ENCODE measurements around the gene SULT1A3. TPM values are rescaled to one million over a fixed set of nuclear protein-coding genes. Genes with fewer than 3 reads are reported as not detected.
"Not testable (repeated sequence)": the region's sequence is repeated elsewhere in the genome, so short reads cannot be mapped to it uniquely, and the experiment has no call there.

The SULT1A3 gene
- total RNA-seq, 1 donor from 2014 or later: 17.9 TPM

DNA sequence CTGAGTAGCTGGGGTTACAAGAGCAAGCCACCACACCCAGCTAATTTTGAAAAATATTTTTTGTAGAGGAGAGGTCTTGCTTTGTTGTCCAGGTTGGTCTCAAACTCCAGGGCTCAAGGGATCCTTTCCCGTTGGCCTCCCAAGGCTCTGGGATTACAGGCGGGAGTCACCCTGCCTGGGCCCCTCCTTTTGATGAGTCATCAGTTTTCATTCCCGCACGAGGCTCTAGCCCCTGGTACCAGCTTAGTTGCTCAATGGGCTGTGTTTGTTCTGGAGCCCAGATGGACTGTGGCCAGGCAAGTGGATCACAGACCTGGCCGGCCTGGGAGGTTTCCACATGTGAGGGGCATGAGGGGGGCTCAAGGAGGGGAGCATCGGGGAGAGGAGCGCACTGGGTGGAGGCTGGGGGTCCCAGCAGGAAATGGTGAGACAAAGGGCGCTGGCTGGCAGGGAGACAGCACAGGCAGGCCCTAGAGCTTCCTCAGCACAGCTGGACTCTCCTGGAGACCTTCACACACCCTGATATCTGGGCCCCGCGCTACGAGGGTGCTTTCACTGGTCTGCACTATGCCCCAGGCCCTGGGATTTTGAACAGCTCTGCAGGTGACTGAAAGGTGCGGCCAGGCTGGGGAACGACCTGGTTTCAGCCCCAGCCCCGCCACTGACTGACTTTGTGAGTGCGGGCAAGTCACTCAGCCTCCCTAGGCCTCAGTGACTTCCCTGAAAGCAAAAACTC, 721 bp downstream of the SULT1A3 start:
- not testable (repeated sequence) for H3K27me3 Mint-ChIP-seq (ENCODE audit: unreplicated experiment); H3K36me3 Mint-ChIP-seq (ENCODE audit: low read depth, unreplicated experiment); DNase-seq (ENCODE audit: low spot score); H3K4me1 Mint-ChIP-seq (ENCODE audit: unreplicated experiment); H3K4me3 Mint-ChIP-seq (ENCODE audit: unreplicated experiment); H3K9me3 Mint-ChIP-seq (ENCODE audit: unreplicated experiment); H3K27ac Mint-ChIP-seq (ENCODE audit: unreplicated experiment)

DNA sequence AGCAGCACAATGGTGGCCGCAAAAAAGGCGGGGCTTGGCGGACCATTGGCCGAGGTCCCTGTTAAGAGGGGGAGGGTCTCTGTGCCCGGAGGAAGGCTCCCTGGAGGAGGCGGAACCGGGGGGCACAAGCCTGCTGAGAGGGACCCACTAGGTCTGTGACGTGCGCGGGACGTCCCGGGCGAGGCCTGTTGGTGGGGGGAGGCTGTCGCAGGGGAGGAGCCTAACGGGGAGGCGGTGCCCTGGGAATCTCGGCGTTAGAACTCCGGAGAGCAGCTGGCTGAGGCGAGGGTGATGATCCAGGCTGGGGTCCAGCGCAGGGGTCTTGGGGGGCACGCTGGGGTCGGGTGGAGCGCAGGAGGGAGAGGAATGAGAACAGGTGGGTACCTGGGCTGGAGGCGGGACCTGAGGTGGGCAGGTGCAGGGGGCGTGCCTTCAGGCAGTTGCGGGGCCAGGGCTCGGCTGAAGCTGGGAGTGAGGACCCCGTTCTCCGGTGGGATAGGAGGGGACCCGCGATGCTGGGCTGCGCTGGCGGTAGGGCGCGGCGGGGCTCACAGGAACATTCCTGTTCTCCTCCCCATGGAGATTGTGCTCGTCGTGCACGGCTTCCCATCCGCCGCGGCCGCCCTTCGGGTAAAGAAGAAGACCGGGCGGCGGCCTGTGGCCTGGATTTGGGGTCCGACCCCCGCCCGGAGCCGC, 6.6 kb downstream of the SULT1A3 start:
- not testable (repeated sequence) for DNase-seq (ENCODE audit: low spot score); H3K36me3 Mint-ChIP-seq (ENCODE audit: low read depth, unreplicated experiment); H3K4me3 Mint-ChIP-seq (ENCODE audit: unreplicated experiment); H3K9me3 Mint-ChIP-seq (ENCODE audit: unreplicated experiment); H3K27ac Mint-ChIP-seq (ENCODE audit: unreplicated experiment); H3K27me3 Mint-ChIP-seq (ENCODE audit: unreplicated experiment); H3K4me1 Mint-ChIP-seq (ENCODE audit: unreplicated experiment)

DNA sequence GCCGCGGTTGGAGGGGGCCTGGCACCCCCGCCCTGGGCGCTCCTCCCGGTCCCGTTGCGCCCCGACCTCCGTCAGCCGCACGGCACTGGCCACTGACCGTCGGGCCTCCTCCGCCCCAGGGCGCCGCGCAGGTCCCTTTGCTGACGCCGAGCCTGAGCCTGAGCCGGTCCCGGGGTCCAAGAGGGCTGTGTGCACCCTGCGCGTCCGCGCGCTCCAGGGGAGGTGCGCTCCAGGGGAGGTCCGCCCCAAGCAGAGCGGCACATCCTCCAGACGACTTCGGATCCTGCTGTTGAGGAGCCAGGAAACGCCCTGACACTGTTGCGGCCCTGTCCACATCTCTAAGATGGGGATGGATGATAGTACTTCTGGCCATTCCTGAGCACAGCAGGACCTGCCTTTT, 7.2 kb downstream of the SULT1A3 start:
- H3K27ac Mint-ChIP-seq (ENCODE audit: unreplicated experiment); H3K4me3 Mint-ChIP-seq (ENCODE audit: unreplicated experiment); DNase-seq (ENCODE audit: low spot score); H3K36me3 Mint-ChIP-seq (ENCODE audit: low read depth, unreplicated experiment); H3K9me3 Mint-ChIP-seq (ENCODE audit: unreplicated experiment); H3K27me3 Mint-ChIP-seq (ENCODE audit: unreplicated experiment); H3K4me1 Mint-ChIP-seq (ENCODE audit: unreplicated experiment): not testable (repeated sequence)

DNA sequence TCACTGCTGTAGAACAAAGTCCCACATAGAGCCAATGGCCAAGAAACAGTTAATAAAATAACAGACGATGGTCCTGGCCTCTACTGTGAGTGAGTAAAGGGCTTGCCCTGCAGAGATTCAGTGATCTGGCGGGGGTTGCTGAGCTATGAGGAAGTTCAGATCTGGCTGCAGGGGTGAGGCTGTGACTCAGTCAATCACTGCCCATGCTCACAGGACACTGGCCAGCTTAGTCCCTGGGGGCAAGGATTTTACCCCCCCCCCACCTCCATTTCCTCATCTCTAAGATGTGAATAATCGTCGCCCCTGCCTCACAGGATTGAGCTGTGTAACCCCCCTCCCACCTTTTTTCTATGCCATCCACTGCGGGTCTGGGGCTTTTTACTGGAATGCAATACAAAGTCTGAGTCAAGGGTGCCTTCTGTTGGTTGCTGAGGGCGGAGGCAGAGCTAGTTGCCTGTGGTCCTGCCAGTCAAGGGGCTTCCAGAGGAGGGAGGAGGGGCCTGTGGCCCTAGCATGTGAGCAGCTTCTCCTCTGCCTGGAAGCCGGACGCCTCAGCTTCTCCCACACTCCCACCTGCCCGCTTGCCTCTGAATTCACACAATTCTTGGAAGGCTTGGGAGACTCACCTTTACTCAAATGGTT, 8.1 kb downstream of the SULT1A3 start:
- not testable (repeated sequence) for H3K27ac Mint-ChIP-seq (ENCODE audit: unreplicated experiment); H3K4me1 Mint-ChIP-seq (ENCODE audit: unreplicated experiment); H3K9me3 Mint-ChIP-seq (ENCODE audit: unreplicated experiment); DNase-seq (ENCODE audit: low spot score); H3K36me3 Mint-ChIP-seq (ENCODE audit: low read depth, unreplicated experiment); H3K4me3 Mint-ChIP-seq (ENCODE audit: unreplicated experiment); H3K27me3 Mint-ChIP-seq (ENCODE audit: unreplicated experiment)

DNA sequence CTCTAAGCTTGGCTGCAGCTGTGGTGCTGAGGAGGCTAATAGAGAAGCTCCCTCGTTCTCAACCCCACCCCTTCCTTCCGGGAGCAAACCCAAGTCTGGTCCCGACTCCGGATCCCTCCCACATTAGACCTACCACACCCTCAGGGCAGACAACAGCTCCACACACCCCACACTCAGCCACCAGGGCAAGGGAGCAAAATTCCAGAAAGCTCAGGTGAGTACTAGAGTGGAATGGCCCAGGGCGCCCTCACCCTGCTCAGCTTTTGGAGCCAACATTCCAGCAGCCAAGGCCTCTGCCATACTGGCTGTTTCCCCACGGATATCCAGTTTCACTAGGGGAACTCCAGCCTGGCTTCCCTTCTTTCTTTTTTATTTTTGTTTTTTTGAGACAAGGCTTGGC, 10.0 kb downstream of the SULT1A3 start:
- not testable (repeated sequence) for H3K27me3 Mint-ChIP-seq (ENCODE audit: unreplicated experiment); H3K9me3 Mint-ChIP-seq (ENCODE audit: unreplicated experiment); H3K27ac Mint-ChIP-seq (ENCODE audit: unreplicated experiment); DNase-seq (ENCODE audit: low spot score); H3K36me3 Mint-ChIP-seq (ENCODE audit: low read depth, unreplicated experiment); H3K4me3 Mint-ChIP-seq (ENCODE audit: unreplicated experiment); H3K4me1 Mint-ChIP-seq (ENCODE audit: unreplicated experiment)

DNA sequence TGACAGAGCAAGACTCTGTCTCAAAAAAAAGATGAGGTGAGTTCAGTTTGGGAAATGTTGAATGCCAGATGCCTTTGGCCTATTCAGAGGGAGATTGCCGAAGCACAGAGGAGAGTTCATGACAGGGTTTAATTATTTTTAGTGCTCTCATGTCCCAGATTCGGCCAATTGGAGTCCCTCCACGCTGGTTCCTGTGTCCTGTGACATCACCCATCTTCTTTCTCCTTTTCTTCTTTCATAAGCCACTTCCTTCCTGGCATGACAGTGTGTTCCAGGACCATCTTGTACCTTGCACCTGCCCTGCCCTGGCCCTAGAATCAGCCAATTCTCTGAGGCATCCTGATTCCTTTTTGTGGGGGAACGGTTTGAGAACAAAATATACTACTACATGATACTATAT, 12.4 kb downstream of the SULT1A3 start:
- not testable (repeated sequence) for H3K4me1 Mint-ChIP-seq (ENCODE audit: unreplicated experiment); H3K9me3 Mint-ChIP-seq (ENCODE audit: unreplicated experiment); H3K4me3 Mint-ChIP-seq (ENCODE audit: unreplicated experiment); H3K27ac Mint-ChIP-seq (ENCODE audit: unreplicated experiment); H3K27me3 Mint-ChIP-seq (ENCODE audit: unreplicated experiment); DNase-seq (ENCODE audit: low spot score); H3K36me3 Mint-ChIP-seq (ENCODE audit: low read depth, unreplicated experiment)

DNA sequence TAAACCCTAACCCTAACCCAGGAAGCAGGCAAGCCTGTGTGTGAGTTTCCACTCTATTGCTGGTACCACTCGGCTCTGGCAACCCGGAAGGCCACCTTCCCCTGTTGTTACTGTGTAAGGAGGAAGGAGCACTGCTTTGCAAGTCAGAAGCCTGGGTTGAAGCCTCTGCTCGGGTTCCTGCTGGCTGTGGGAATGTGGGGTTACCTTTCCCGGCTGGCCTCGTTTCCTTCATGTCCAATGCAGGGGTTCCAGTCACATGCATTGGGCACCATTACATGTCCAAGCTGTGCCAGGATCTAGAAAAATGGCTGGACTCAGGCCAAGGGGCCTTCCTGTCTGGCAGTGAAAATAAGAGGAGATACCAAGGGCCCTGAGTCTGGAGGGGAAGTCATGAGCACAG, 18.0 kb downstream of the SULT1A3 start:
- H3K27me3 Mint-ChIP-seq (ENCODE audit: unreplicated experiment); H3K36me3 Mint-ChIP-seq (ENCODE audit: low read depth, unreplicated experiment); H3K4me1 Mint-ChIP-seq (ENCODE audit: unreplicated experiment): not testable (repeated sequence)

DNA sequence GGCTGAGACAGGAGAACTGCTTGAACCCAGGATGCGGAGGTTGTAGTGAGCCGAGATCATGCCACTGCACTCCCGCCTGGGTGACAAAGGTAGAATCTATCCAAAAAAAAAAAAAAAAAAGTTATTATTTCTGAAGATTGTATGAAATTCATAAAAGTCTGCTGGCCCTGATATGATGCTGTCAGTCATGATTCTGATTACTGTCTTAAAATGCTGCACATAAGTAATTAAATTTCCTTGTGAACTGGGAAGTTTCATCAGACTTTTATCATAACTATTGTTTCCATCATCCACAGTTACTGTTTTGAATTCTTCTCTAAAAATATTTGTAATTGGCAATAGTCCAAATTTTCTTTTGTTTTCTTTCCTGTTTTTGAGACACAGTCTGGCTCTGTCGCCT, 49.3 kb downstream of the SULT1A3 start, which contains the start of gene NPIPB13:
Gene NPIPB13, minus strand, starts transcription at position 101 of the 400 bp plus-strand sequence. CDS start 2,906 bp downstream, outside the sequence.
- H3K27ac Mint-ChIP-seq (ENCODE audit: unreplicated experiment); H3K4me1 Mint-ChIP-seq (ENCODE audit: unreplicated experiment); H3K36me3 Mint-ChIP-seq (ENCODE audit: low read depth, unreplicated experiment); H3K9me3 Mint-ChIP-seq (ENCODE audit: unreplicated experiment); H3K4me3 Mint-ChIP-seq (ENCODE audit: unreplicated experiment); DNase-seq (ENCODE audit: low spot score); H3K27me3 Mint-ChIP-seq (ENCODE audit: unreplicated experiment): not testable (repeated sequence)

More for the DNA sequence above, 18.0 kb downstream of the SULT1A3 start:
- not testable (repeated sequence) for H3K4me3 Mint-ChIP-seq (ENCODE audit: unreplicated experiment); DNase-seq (ENCODE audit: low spot score); H3K27ac Mint-ChIP-seq (ENCODE audit: unreplicated experiment); H3K9me3 Mint-ChIP-seq (ENCODE audit: unreplicated experiment)

Other genes with a start within 250 kb of the SULT1A3 start
- gene TMEM219, start 237.2 kb upstream of the SULT1A3 start, total RNA-seq (ENCODE audit: unreplicated experiment): 217 TPM
- gene TAOK2, start 225.4 kb upstream of the SULT1A3 start, total RNA-seq (ENCODE audit: unreplicated experiment): 178 TPM
- 5.2 TPM for gene HIRIP3, start 203.6 kb upstream of the SULT1A3 start, total RNA-seq (ENCODE audit: unreplicated experiment)
- gene INO80E, start 203.0 kb upstream of the SULT1A3 start, total RNA-seq (ENCODE audit: unreplicated experiment): 94.4 TPM
- gene DOC2A, start 188.2 kb upstream of the SULT1A3 start, total RNA-seq (ENCODE audit: unreplicated experiment): 7.4 TPM
- not detected for gene C16orf92, start 176.1 kb upstream of the SULT1A3 start, total RNA-seq (ENCODE audit: unreplicated experiment)
- 1.4 TPM for gene TLCD3B, start 168.0 kb upstream of the SULT1A3 start, total RNA-seq (ENCODE audit: unreplicated experiment)
- 551 TPM for gene ALDOA, start 133.5 kb upstream of the SULT1A3 start, total RNA-seq (ENCODE audit: unreplicated experiment)
- 191 TPM for gene PPP4C, start 123.3 kb upstream of the SULT1A3 start, total RNA-seq (ENCODE audit: unreplicated experiment)
- gene TBX6, start 107.3 kb upstream of the SULT1A3 start, total RNA-seq (ENCODE audit: unreplicated experiment): 2.6 TPM
- gene YPEL3, start 103.0 kb upstream of the SULT1A3 start, total RNA-seq (ENCODE audit: unreplicated experiment): 45.9 TPM
- gene GDPD3, start 85.7 kb upstream of the SULT1A3 start, total RNA-seq (ENCODE audit: unreplicated experiment): 9.3 TPM
- gene MAPK3, start 76.0 kb upstream of the SULT1A3 start, total RNA-seq (ENCODE audit: unreplicated experiment): 125 TPM
- 24.9 TPM for gene CORO1A, start 15.7 kb upstream of the SULT1A3 start, total RNA-seq (ENCODE audit: unreplicated experiment)
- gene BOLA2B, start 5.6 kb upstream of the SULT1A3 start, total RNA-seq (ENCODE audit: unreplicated experiment): 70.6 TPM
- 61.0 TPM for gene SLX1A, start 5.4 kb upstream of the SULT1A3 start, total RNA-seq (ENCODE audit: unreplicated experiment)
- gene NPIPB13, start 49.2 kb downstream of the SULT1A3 start, total RNA-seq (ENCODE audit: unreplicated experiment): 10.7 TPM
- gene CD2BP2, start 156.1 kb downstream of the SULT1A3 start, total RNA-seq (ENCODE audit: unreplicated experiment): 77.2 TPM
- 62.4 TPM for gene TBC1D10B, start 171.2 kb downstream of the SULT1A3 start, total RNA-seq (ENCODE audit: unreplicated experiment)
- gene MYL11, start 175.5 kb downstream of the SULT1A3 start, total RNA-seq (ENCODE audit: unreplicated experiment): 0.85 TPM
- 1.6 TPM for gene SEPTIN1, start 183.3 kb downstream of the SULT1A3 start, total RNA-seq (ENCODE audit: unreplicated experiment)
- 40.4 TPM for gene ZNF48, start 196.2 kb downstream of the SULT1A3 start, total RNA-seq (ENCODE audit: unreplicated experiment)
- 16.3 TPM for gene ZNF771, start 208.4 kb downstream of the SULT1A3 start, total RNA-seq (ENCODE audit: unreplicated experiment)
- 61.1 TPM for gene DCTPP1, start 230.8 kb downstream of the SULT1A3 start, total RNA-seq (ENCODE audit: unreplicated experiment)
- gene SEPHS2, start 246.6 kb downstream of the SULT1A3 start, total RNA-seq (ENCODE audit: unreplicated experiment): 43.1 TPM